PC-9 (cell line): ENCODE data around the gene SAMD8.

Experiments used
- CTCF ChIP-seq: fragments of 200-600 bp; sonication (generic); conservative IDR thresholded peaks from 2 replicates; pipeline ENCODE4 v1.6.1; 2017; ENCODE audit warnings: mixed run types, antibody characterized with exemption, mild to moderate bottlenecking, moderate library complexity
- EZH2 ChIP-seq: fragments of 200-600 bp; sonication (generic); IDR thresholded peaks from 2 replicates; pipeline ENCODE4 v1.8.0; 2017; ENCODE audit warnings: antibody characterized with exemption, low read depth

- TF ChIP-seq CTCF = no peak
- no peak for TF ChIP-seq EZH2
Measured at GRCh38 chr10:75166623-75166972, 55.1 kb downstream of the SAMD8 start.
